HEK293 (cell line): ENCODE measurements around the gene METTL24.

Experiments
- ZNF202 ChIP-seq: fragments of 450-650 bp; formaldehyde crosslinking; IDR thresholded peaks from 2 replicates; pipeline ENCODE4 v1.5.1; 2016; ENCODE audit warnings: missing biosample characterization, missing genetic modification characterization, borderline replicate concordance
- ZNF280D ChIP-seq: fragments of 450-650 bp; formaldehyde crosslinking; IDR thresholded peaks from 2 replicates; pipeline ENCODE4 v1.5.1; 2016; ENCODE audit warnings: missing biosample characterization, missing genetic modification characterization

DNA sequence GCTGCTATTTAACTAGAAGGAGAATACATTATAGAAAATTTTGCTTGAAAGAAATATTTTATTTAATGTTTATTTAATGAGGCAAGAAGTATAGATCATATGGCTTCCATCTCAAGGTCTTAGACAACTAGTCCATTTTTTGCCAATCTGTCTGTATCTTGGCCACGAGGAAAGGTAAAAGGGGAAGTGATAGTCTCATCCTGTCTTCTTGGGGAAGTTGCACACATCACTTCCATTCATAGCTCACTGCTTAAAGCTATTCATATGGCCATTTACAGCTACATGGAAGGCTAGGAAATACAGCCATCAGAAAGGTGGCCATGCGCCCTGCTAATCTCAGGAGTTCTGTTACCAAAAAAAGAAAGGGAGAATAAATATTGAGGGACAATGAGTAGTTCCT is 50.8 kb downstream of the METTL24 start:
- TF ChIP-seq ZNF280D (no peak), ZNF202 (tag by site-specific recombination) (no peak)
